Naive B cell (primary cell): ENCODE results near the gene TFR2. TPM values are rescaled to one million over a fixed set of nuclear protein-coding genes. Genes with fewer than 3 reads are reported as not detected.

Source experiments
- ATAC-seq, 2 donors: fragments of 150-1000 bp; cut with Tn5 transposase; 2 replicates each; pipeline ENCODE4 v1.10.0; 2021; ENCODE audit warnings: low read depth in 2 of 2, mild to moderate bottlenecking in 2 of 2, moderate library complexity in 2 of 2
- DNase-seq: peaks from one replicate; pipeline ENCODE4 v3.0.0; 2022
- H3K27ac Mint-ChIP-seq, 6 donors: one replicate each; pipeline ENCODE4 v1.8.0; 2020 to 2022; ENCODE audit warnings: mild to moderate bottlenecking in 6 of 6, mixed read lengths in 6 of 6, moderate library complexity in 5 of 6, inconsistent platforms in 2 of 6
- H3K27me3 Mint-ChIP-seq, 3 donors: one replicate each; pipeline ENCODE4 v1.8.0; 2021 to 2022; ENCODE audit warnings: mixed read lengths in 3 of 3, mild to moderate bottlenecking in 1 of 3
- H3K36me3 Mint-ChIP-seq, 2 donors: one replicate each; pipeline ENCODE4 v1.8.0; 2020 to 2022; ENCODE audit warnings: mixed read lengths in 2 of 2, inconsistent platforms in 1 of 2, mild to moderate bottlenecking in 1 of 2
- H3K4me1 Mint-ChIP-seq, 3 donors: one replicate each; pipeline ENCODE4 v1.8.0; 2020 to 2022; ENCODE audit warnings: mixed read lengths in 3 of 3, inconsistent platforms in 1 of 3, mild to moderate bottlenecking in 1 of 3, moderate library complexity in 1 of 3
- H3K4me3 Mint-ChIP-seq, 8 donors: one replicate each; pipeline ENCODE4 v1.8.0; 2020 to 2022; ENCODE audit warnings: mild to moderate bottlenecking in 8 of 8, mixed read lengths in 8 of 8, moderate library complexity in 8 of 8, inconsistent platforms in 2 of 8
- H3K9me3 Mint-ChIP-seq, 7 donors: one replicate each; pipeline ENCODE4 v1.8.0; 2020 to 2022; ENCODE audit warnings: mixed read lengths in 7 of 7, mild to moderate bottlenecking in 5 of 7, inconsistent platforms in 2 of 7, moderate library complexity in 1 of 7
- polyA plus RNA-seq, 6 donors: library from polyadenylated mRNA; unstranded; fragments of 300-500 nt; fragmentation: Illumina TruSeq; gene quantifications; one replicate each; pipeline ENCODE4 v1.2.3, GENCODE V29; 2021; ENCODE audit warnings: low read depth in 6 of 6

Gene TFR2
- polyA plus RNA-seq, 6 donors from 2014 or later: 0.58 to 1.3 (median 0.65) TPM; not detected in 2

GRCh38 chr7:100590077-100590737 lies 51.1 kb downstream of the TFR2 start:
- DNase-seq: no peak
- Mint-ChIP-seq H3K4me1 (peaks cover 8 to 14% (median 14%) of the 10 kb centered on the region in 3 donors), H3K9me3 (no peaks in the 10 kb centered on the region), H3K36me3 (no peaks in the 10 kb centered on the region), H3K4me3 (peak overlapping the region in 1 of 8 donors; percentile 24), H3K27ac (no peak overlapping the region), H3K27me3 (peaks cover 11 to 48% (median 16%) of the 10 kb centered on the region in 3 donors)
- no peak for ATAC-seq

- Mint-ChIP-seq H3K4me3 (no peak overlapping the region), H3K4me1 (peaks cover 15 to 22% (median 22%) of the 10 kb centered on the region in 3 donors)
Observed at GRCh38 chr7:100589341-100589947, 51.9 kb downstream of the TFR2 start.

GRCh38 chr7:100588438-100588837 lies 52.9 kb downstream of the TFR2 start:
- DNase-seq: no peak
- H3K4me3 Mint-ChIP-seq: peak overlapping the region in 6 of 8 donors; percentile 51 to 97 (median 68)
- H3K36me3 Mint-ChIP-seq: no peaks in the 10 kb centered on the region
- no peaks in the 10 kb centered on the region for H3K9me3 Mint-ChIP-seq
- H3K27ac Mint-ChIP-seq: no peak overlapping the region
- peaks cover 25 to 32% (median 29%) of the 10 kb centered on the region in 3 donors for H3K4me1 Mint-ChIP-seq
- no peak for ATAC-seq
- peaks cover 11 to 33% (median 16%) of the 10 kb centered on the region in 3 donors for H3K27me3 Mint-ChIP-seq

More at GRCh38 chr7:100589341-100589947, 51.9 kb downstream of the TFR2 start:
- no peak for DNase-seq
- no peak overlapping the region for H3K27ac Mint-ChIP-seq
- no peak for ATAC-seq
- H3K36me3 Mint-ChIP-seq: no peaks in the 10 kb centered on the region
- no peaks in the 10 kb centered on the region for H3K9me3 Mint-ChIP-seq
- peaks cover 11 to 41% (median 16%) of the 10 kb centered on the region in 3 donors for H3K27me3 Mint-ChIP-seq

- H3K27ac Mint-ChIP-seq: peak within 1 kb of the TSS; percentile 39 to 100 (median 98)
- H3K4me1 Mint-ChIP-seq: peaks cover 35 to 45% (median 44%) of the 10 kb centered on the region in 3 donors
- H3K4me3 Mint-ChIP-seq: peak within 1 kb of the TSS; percentile 95 to 99 (median 97)
- H3K9me3 Mint-ChIP-seq: no peaks in the 10 kb centered on the region
- H3K36me3 Mint-ChIP-seq: no peaks in the 10 kb centered on the region
- DNase-seq (peak; percentile 99), ATAC-seq (peak; percentile 78)
- peaks cover 5 to 19% (median 8%) of the 10 kb centered on the region in 3 donors for H3K27me3 Mint-ChIP-seq
Observed at GRCh38 chr7:100586266-100587025, 54.9 kb downstream of the TFR2 start, which contains the start of gene FBXO24. Gene FBXO24, plus strand, starts transcription at chr7:100586328. Its CDS starts 298 bp downstream, at chr7:100586626.

- ATAC-seq (peak; percentile 15 to 19), DNase-seq (peak; percentile 71)
- H3K36me3 Mint-ChIP-seq: no peaks in the 10 kb centered on the region
- no peaks in the 10 kb centered on the region for H3K9me3 Mint-ChIP-seq
- peaks cover 35 to 46% (median 44%) of the 10 kb centered on the region in 3 donors for H3K4me1 Mint-ChIP-seq
- peak within 1 kb of the TSS; percentile 39 to 100 (median 98) for H3K27ac Mint-ChIP-seq
- H3K27me3 Mint-ChIP-seq: peaks cover 5 to 15% (median 7%) of the 10 kb centered on the region in 3 donors
- peak within 1 kb of the TSS; percentile 95 to 99 (median 97) for H3K4me3 Mint-ChIP-seq
Observed at GRCh38 chr7:100585511-100586265, 55.7 kb downstream of the TFR2 start, which contains the start of gene LRCH4. Gene LRCH4, minus strand, starts transcription at chr7:100586129. Its CDS starts 29 bp downstream, at chr7:100586100.

- no peak for ATAC-seq
Observed at GRCh38 chr7:100584683-100585510, 56.5 kb downstream of the TFR2 start.

GRCh38 chr7:100584054-100584682 lies 57.2 kb downstream of the TFR2 start:
- no peaks in the 10 kb centered on the region for H3K9me3 Mint-ChIP-seq
- no peak for ATAC-seq

More at GRCh38 chr7:100584683-100585510, 56.5 kb downstream of the TFR2 start:
- peaks cover 0 to 7% (median 0%) of the 10 kb centered on the region in 3 donors for H3K27me3 Mint-ChIP-seq
- peaks cover 35 to 46% (median 44%) of the 10 kb centered on the region in 3 donors for H3K4me1 Mint-ChIP-seq
- no peaks in the 10 kb centered on the region for H3K36me3 Mint-ChIP-seq
- H3K9me3 Mint-ChIP-seq: no peaks in the 10 kb centered on the region
- DNase-seq: no peak
- H3K27ac Mint-ChIP-seq: peak overlapping the region; percentile 39 to 100 (median 98)
- peak overlapping the region; percentile 95 to 99 (median 97) for H3K4me3 Mint-ChIP-seq

GRCh38 chr7:100583132-100584053 lies 58.0 kb downstream of the TFR2 start:
- Mint-ChIP-seq H3K9me3 (no peaks in the 10 kb centered on the region), H3K4me1 (peaks cover 35 to 49% (median 49%) of the 10 kb centered on the region in 3 donors), H3K4me3 (peak overlapping the region; percentile 95 to 99 (median 97)), H3K27me3 (no peaks in the 10 kb centered on the region), H3K27ac (peak overlapping the region; percentile 95 to 100 (median 98)), H3K36me3 (no peaks in the 10 kb centered on the region)
- peak; percentile 5 to 7 for ATAC-seq
- DNase-seq: peak; percentile 77

More at GRCh38 chr7:100584054-100584682, 57.2 kb downstream of the TFR2 start:
- H3K4me1 Mint-ChIP-seq: peaks cover 35 to 50% (median 44%) of the 10 kb centered on the region in 3 donors
- H3K36me3 Mint-ChIP-seq: no peaks in the 10 kb centered on the region
- H3K27ac Mint-ChIP-seq: peak overlapping the region; percentile 95 to 100 (median 98)
- DNase-seq: no peak
- H3K4me3 Mint-ChIP-seq: peak overlapping the region; percentile 95 to 99 (median 97)
- H3K27me3 Mint-ChIP-seq: no peaks in the 10 kb centered on the region

GRCh38 chr7:100582650-100583049 lies 58.7 kb downstream of the TFR2 start:
- no peaks in the 10 kb centered on the region for H3K9me3 Mint-ChIP-seq
- DNase-seq: no peak
- no peaks in the 10 kb centered on the region for H3K27me3 Mint-ChIP-seq
- H3K36me3 Mint-ChIP-seq: no peaks in the 10 kb centered on the region
- H3K4me3 Mint-ChIP-seq: peak overlapping the region; percentile 55 to 99 (median 97)
- H3K27ac Mint-ChIP-seq: peak overlapping the region; percentile 95 to 100 (median 98)
- no peak for ATAC-seq
- peaks cover 35 to 49% (median 45%) of the 10 kb centered on the region in 3 donors for H3K4me1 Mint-ChIP-seq

GRCh38 chr7:100582041-100582579 lies 59.2 kb downstream of the TFR2 start:
- peaks cover 35 to 47% (median 43%) of the 10 kb centered on the region in 3 donors for H3K4me1 Mint-ChIP-seq
- H3K4me3 Mint-ChIP-seq: peak overlapping the region in 7 of 8 donors; percentile 44 to 99 (median 95)
- no peaks in the 10 kb centered on the region for H3K9me3 Mint-ChIP-seq
- DNase-seq (no peak), ATAC-seq (no peak)
- peak overlapping the region in 4 of 6 donors; percentile 95 to 100 (median 98) for H3K27ac Mint-ChIP-seq
- no peaks in the 10 kb centered on the region for H3K27me3 Mint-ChIP-seq
- H3K36me3 Mint-ChIP-seq: no peaks in the 10 kb centered on the region
